Stimulated activated CD4-positive, alpha-beta T cell treated with anti-CD3 and anti-CD28 coated beads, Interleukin-1b, Interleukin-23, amount 100 ng/mL, for 4 hours (primary cell): ENCODE data around the gene SCARB1.
"Not testable (repeated sequence)": the region's sequence is repeated elsewhere in the genome, so short reads cannot be mapped to it uniquely, and the experiment has no call there.

ENCODE experiments used
- DNase-seq, 2 donors: peaks; one replicate each; pipeline ENCODE4 v3.0.0-alpha.2; 2020; ENCODE audit warnings: low read depth in 2 of 2

SCARB1 gene

GRCh38 chr12:124883263-124884130 is 19.8 kb upstream of the SCARB1 start:
- DNase-seq = no peak

GRCh38 chr12:124881123-124881522 is 17.5 kb upstream of the SCARB1 start:
- no peak for DNase-seq

GRCh38 chr12:124880335-124880734 is 16.7 kb upstream of the SCARB1 start:
- DNase-seq = not testable (repeated sequence)

- no peak for DNase-seq
Observed at GRCh38 chr12:124878795-124879516, 15.3 kb upstream of the SCARB1 start.

- DNase-seq = no peak
Observed at GRCh38 chr12:124877423-124877822, 13.8 kb upstream of the SCARB1 start.

GRCh38 chr12:124876171-124876570 is 12.5 kb upstream of the SCARB1 start:
- DNase-seq = no peak

- no peak for DNase-seq
Observed at GRCh38 chr12:124875803-124876132, 12.1 kb upstream of the SCARB1 start.

GRCh38 chr12:124874988-124875802 is 11.5 kb upstream of the SCARB1 start:
- no peak for DNase-seq

GRCh38 chr12:124874188-124874587 is 10.5 kb upstream of the SCARB1 start:
- DNase-seq = no peak

GRCh38 chr12:124872068-124872719 is 8.5 kb upstream of the SCARB1 start:
- no peak for DNase-seq

GRCh38 chr12:124871297-124871696 is 7.6 kb upstream of the SCARB1 start:
- no peak for DNase-seq

GRCh38 chr12:124870515-124870914 is 6.9 kb upstream of the SCARB1 start:
- no peak for DNase-seq

- no peak for DNase-seq
Observed at GRCh38 chr12:124869059-124869665, 5.5 kb upstream of the SCARB1 start.

- DNase-seq = no peak
Observed at GRCh38 chr12:124868252-124869058, 4.8 kb upstream of the SCARB1 start.

- no peak for DNase-seq
Observed at GRCh38 chr12:124867401-124867930, 3.8 kb upstream of the SCARB1 start.

GRCh38 chr12:124866883-124867400 is 3.3 kb upstream of the SCARB1 start:
- no peak for DNase-seq

- no peak for DNase-seq
Observed at GRCh38 chr12:124866195-124866882, 2.7 kb upstream of the SCARB1 start.

GRCh38 chr12:124865728-124866127 is 2.1 kb upstream of the SCARB1 start:
- no peak for DNase-seq

- DNase-seq = no peak
Observed at GRCh38 chr12:124864326-124864752, 675 bp upstream of the SCARB1 start.
